NCI-H1092 (cell line): Measurements from ENCODE around the gene UPK1B.
"Not testable (repeated sequence)": the region's sequence is repeated elsewhere in the genome, so short reads cannot be mapped to it uniquely, and the experiment has no call there.

Experiments
- DNase-seq: peaks from one replicate; lab custom pipeline; 2025; lab: John Stamatoyannopoulos, UW

Gene UPK1B

DNA sequence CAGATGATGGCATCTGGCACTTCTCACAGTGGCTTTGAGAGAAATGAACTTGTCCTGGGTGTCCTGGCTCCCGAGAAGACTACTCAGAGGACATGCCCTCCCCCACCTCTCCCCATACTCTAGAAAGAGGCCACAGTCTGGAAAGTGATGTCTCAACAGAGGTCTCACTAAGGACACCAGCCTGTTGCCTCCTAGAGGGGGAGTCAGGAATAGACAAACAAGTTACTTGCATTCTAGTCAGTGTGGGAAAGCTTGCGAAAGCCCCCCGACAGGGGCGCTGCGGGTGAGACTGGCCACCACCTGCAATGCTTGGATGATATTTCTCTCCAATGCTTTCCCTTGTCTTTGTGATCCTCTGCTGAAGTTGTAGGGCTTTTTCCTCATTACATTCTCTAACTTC lies 50.1 kb downstream of the UPK1B start:
- DNase-seq = no peak

DNA sequence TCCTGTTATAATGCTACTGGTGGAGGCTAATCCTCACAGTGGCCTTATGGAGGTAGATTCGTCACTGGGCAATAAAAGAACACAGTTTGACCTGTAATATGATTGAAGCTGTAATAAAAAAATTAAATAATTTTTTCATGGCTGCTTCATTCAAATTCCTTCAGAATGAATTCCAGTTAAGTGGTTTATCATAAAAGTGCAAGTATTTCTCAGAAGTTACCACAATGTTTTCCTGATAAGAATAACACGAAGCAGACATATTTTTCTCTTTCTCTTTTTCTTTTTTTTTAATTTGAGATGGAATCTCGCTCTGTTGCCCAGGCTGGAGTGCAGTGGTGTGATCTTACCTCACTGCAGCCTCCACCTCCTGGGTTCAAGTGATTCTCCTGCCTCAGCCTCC lies 51.7 kb downstream of the UPK1B start:
- no peak for DNase-seq

GRCh38 chr3:119227070-119227850 lies 53.9 kb downstream of the UPK1B start:
- no peak for DNase-seq

DNA sequence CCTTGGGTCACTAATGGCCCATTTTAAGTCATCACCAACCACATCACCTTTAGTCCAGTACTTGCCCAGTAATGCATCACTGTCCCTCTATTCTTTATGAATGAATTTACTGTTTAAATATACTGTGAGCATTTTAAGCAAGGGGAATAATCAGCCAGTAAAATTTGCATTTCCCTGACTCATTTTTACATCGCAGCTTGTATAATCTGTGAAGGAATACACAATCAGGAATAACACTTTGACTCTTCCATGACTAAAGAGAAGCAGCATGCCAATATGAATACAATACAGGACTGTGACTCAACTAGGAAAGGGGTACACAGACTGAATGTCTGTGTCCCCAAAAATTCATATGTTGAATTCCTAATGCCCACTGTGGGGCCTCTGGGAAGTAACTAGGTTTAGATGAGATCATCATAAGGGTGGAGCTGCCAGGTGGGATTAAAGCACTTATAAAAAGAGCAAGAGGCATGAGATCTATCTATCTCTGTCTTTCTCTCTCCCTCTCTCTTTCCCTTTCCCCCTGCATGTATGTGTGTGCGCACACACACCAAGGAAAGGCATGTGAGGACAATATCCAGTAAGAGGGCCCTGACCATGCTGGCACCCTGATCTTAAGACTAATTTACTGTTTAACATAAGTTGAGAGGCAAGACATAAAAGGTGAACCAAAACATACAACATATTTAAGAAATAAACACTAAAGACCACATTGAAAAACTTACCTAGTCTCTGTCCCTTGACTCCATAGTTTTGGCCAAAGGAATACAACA lies 55.2 kb downstream of the UPK1B start:
- DNase-seq = no peak

- DNase-seq = no peak
These were observed 55.8 kb downstream of the UPK1B start for GRCh38 chr3:119229190-119229589.

GRCh38 chr3:119230071-119230470 lies 56.7 kb downstream of the UPK1B start:
- no peak for DNase-seq

- no peak for DNase-seq
These were observed 57.3 kb downstream of the UPK1B start for GRCh38 chr3:119230745-119231144.

- no peak for DNase-seq
These were observed 61.2 kb downstream of the UPK1B start for GRCh38 chr3:119234610-119235009.

DNA sequence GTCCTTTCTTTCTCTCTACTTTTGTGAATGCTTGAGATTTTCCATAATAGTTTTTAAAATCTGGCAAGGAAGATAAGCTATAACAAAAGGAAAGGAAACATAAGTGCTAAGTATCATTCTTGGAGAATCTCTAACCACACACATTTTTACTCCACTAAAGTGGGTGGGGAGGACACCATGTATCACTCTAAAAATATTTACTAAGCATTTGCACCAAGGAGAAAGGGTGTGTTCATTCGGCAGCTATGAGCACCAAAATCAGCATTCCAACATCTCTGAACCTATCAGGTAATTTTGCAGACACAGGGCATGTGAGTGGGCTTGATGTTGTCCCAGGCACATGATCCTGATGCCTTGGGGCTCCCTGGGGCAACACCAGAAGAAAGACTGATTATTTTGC lies 61.8 kb downstream of the UPK1B start:
- no peak for DNase-seq

- no peak for DNase-seq
These were observed 63.4 kb downstream of the UPK1B start for GRCh38 chr3:119236756-119237155.

GRCh38 chr3:119237299-119237698 lies 63.9 kb downstream of the UPK1B start:
- DNase-seq = no peak

- no peak for DNase-seq
These were observed 65.0 kb downstream of the UPK1B start for GRCh38 chr3:119238363-119238762.

GRCh38 chr3:119239206-119239820 lies 65.9 kb downstream of the UPK1B start:
- DNase-seq = no peak

DNA sequence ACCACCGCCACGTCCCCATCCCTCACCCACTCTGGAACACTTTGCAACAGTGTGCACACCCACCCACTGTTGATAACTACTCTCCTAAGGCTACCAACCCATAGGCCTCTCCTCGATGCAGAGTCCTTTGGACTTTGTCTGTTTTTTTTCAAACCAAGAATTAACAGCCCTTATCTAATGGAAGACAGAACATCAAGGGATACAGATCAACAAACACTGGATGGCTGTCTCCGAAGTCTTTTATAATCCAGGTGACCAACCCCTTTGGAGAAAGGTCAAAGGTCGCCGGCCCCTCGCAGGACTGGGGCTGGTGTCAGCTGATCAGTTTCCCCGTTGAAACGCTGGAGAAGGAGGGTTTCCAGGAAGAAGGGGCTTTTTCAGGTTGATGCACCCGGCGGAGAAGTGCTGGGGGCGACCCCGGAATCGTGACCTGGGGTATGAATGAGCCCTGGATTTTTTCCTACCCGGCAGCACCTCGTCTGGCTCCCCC lies 66.7 kb downstream of the UPK1B start:
- no peak for DNase-seq

DNA sequence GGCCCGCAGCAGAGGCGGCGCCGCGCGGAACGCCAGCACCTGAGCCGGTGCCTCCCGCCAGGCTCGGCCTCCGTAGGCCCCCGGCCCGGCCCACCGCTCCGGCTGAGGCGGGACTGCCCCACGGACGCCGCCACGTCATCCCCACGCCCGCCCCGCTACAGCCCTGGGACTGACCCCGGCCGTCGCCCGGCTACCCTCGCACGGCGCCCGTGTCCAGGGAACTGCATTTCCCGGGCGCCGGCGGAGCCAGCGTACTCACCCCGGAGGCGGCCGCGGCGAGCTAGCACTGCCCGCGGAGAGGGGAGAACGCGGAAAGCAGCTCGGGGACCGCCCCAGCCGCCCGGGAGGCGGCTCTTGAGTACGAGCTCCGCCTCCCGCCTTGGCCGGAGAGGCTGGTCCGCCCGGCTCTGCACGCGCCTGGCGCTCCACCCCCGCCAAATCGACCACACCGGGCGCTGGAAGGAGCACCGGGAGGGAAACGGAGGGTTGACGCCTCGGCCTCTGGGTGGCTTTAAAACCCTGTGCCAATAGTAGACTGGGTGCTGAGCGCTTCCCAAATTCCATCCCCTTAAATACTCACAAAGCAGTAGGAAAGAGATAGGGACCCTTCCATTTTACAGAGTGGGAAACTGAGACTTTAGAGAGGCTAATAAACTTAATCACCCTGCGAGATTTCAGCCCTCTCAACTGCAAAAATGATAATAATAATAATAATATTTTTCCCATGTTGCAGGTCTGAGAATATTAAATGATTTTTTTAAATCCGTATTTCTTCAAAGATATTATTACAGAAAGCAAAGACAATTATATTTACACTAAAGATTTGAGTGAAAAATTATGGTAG lies 67.4 kb downstream of the UPK1B start, which contains the start of gene B4GALT4:
Gene B4GALT4, minus strand, starts transcription at position 288 of the 844 bp plus-strand sequence. CDS start 10,779 bp downstream, outside the sequence.
- peak; percentile 83 for DNase-seq

DNA sequence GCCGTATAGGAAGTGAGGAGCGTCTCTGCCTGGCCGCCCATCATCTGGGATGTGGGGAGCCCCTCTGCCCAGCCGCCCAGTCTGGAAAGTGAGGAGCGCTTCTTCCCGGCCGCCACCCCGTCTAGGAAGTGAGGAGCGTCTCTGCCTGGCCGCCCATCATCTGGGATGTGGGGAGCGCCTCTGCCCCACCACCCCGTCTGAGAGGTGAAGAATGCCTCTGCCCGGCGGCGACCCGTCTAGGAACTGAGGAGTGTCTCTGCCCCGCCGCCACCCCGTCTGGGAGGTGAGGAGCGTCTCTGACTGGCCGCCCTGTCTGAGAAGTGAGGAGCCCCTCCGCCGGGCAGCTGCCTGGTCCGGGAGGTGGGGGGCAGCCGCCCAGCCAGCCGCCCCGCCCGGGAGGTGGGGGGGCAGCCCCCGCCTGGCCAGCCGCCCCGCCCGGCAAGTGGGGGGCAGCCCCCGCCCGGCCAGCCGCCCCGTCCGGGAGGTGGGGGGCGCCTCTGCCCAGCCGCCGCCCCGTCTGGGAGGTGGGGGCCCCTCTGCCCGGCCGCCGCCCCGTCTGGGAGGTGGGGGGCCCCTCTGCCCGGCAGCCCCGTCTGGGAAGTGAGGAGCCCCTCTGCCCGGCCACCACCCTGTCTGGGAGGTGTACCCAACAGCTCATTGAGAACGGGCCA lies 69.1 kb downstream of the UPK1B start:
- DNase-seq = not testable (repeated sequence)

DNA sequence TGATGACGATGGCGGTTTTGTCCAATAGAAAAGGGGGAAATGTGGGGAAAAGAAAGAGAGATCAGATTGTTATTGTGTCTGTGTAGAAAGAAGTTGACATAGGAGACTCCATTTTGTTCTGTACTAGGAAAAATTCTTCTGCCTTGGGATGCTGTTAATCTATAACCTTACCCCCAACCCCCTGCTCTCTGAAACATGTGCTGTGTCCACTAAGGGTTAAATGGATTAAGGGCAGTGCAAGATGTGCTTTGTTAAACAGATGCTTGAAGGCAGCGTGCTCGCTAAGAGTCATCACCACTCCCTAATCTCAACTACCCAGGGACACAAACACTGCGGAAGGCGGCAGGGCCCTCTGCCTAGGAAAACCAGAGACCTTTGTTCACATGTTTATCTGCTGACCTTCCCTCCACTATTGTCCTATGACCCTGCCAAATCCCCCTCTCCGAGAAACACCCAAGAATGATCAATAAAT lies 69.7 kb downstream of the UPK1B start:
- DNase-seq = not testable (repeated sequence)

DNA sequence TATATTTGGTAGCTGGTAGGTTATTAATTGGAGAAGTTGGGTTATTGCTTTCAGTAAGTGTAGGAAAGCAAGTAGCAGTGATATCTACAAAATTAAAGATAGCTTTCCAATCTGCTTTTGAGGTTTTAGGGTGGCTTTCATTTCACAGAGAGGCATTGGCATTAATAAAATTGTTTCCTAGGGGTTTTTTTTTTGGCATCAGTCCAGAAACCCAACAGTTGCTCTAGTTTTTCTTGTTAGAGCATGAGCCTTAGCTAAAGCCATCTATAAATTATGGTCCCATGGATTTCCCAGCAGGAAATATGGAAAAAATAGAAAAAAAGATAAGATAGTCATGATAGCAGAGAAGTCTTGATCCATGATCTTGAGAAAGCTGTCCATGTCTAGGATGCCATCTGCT lies 70.3 kb downstream of the UPK1B start:
- DNase-seq = no peak

DNA sequence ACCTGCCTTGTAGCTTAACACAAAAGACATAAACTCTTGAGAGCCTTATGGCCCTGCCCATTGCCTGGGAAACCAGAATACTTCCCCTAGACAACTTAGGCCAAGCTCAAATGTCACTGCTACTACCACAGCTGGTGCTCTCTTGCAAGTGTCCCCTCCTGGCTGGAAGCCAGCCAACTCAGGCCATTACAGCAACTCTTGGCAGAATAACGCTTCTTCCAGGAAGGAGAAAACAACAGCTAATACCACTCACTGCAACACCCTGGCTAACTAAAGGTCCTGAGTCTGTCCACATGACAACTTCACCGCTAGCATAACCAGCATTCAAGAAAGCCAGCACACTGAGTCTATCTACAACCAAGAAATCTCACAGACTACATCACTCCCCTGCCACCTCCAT lies 72.4 kb downstream of the UPK1B start:
- no peak for DNase-seq
